Activated B cell treated with CpG ODN at 0.5 μM for 24 hours (primary cell): ENCODE measurements around the gene RBM44. TPM values are rescaled to one million over a fixed set of nuclear protein-coding genes. Genes with fewer than 3 reads are reported as not detected.

Experiments used
- ATAC-seq: fragments of 200-7000 bp; cut with Tn5 transposase; one replicate; pipeline ENCODE4 v1.10.0; 2021; ENCODE audit warnings: low read depth, mild to moderate bottlenecking, moderate library complexity
- CTCF ChIA-PET: fragments of 350-600 bp; sonication (Branson Sonifier 250); formaldehyde crosslinking; loops from one replicate; lab custom pipeline; 2021; ENCODE audit warnings: antibody characterized with exemption; lab: Charles Lee
- POLR2A ChIA-PET: fragments of 350-600 bp; sonication (Branson Sonifier 250); formaldehyde crosslinking; loops from one replicate; lab custom pipeline; 2021; ENCODE audit warnings: antibody characterized with exemption; lab: Charles Lee
- DNase-seq: peaks from one replicate; pipeline ENCODE4 v3.0.0; 2022
- H3K27ac Mint-ChIP-seq: one replicate; pipeline ENCODE4 v1.8.0; 2020; ENCODE audit warnings: mixed read lengths
- H3K27me3 Mint-ChIP-seq: one replicate; pipeline ENCODE4 v1.8.0; 2021; ENCODE audit warnings: mixed read lengths
- H3K36me3 Mint-ChIP-seq: one replicate; pipeline ENCODE4 v1.8.0; 2021; ENCODE audit warnings: low read depth, mixed read lengths
- H3K4me1 Mint-ChIP-seq: one replicate; pipeline ENCODE4 v1.8.0; 2021; ENCODE audit warnings: mixed read lengths
- H3K4me3 Mint-ChIP-seq: one replicate; pipeline ENCODE4 v1.8.0; 2020; ENCODE audit warnings: mild to moderate bottlenecking, mixed read lengths
- H3K9me3 Mint-ChIP-seq: one replicate; pipeline ENCODE4 v1.8.0; 2020; ENCODE audit warnings: mixed read lengths
- intact Hi-C: fragments of 100-400 bp; cut with micrococcal nuclease; formaldehyde crosslinking; loops from one replicate; pipeline ENCODE4 v1.15.1; 2024
- total RNA-seq: library from RNA; stranded (reverse); gene quantifications from 2 replicates; pipeline ENCODE4 v1.2.3, GENCODE V29; 2022
- TF ChIP-seq, protein P1 (sequence below): fragments of 200-600 bp; IDR thresholded peaks from one replicate; pipeline ENCODE4 v1.8.0; 2022; ENCODE audit warnings: antibody characterized with exemption, mild to moderate bottlenecking

RBM44 gene
- total RNA-seq, 1 donor from 2014 or later = 1.3 TPM

DNA sequence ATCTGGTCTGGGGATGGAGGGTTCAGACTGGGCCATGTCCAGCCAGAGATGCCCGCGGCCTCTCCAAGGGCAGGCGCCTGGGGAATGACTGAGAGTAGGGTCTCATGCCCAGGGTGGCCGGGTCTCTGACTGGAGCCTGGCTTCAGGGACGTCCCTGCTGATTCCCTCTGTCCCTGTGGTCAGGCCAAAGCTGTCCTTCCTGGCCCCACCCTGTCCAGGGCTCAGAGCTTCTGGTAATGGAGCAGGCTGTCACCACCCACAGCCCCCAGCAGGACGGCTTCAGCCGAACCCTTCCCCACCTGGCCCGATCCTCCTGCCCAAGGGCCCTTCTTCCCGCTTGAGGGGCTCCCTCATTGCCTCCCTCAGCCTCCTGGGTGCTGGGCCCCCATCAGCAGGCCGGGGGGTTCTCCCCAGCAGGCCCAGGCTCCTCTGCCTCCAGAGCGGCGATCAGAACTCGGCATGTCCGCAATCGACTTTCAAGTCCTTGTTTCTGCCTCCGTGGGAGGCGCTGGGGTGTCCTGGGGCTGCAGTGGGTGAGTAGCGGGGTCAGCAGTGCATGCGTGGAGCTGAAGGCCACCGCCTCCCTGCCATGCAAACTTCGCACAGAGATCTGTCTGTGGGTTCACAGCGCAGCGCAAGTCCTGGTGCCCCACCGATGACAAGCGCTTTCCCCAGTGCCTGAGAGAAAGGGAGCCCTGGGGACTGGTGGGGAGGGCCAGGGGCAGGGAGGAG is 79.2 kb downstream of the RBM44 start:
- peak; percentile 12 for DNase-seq
- intact Hi-C loops = no loop called here

DNA sequence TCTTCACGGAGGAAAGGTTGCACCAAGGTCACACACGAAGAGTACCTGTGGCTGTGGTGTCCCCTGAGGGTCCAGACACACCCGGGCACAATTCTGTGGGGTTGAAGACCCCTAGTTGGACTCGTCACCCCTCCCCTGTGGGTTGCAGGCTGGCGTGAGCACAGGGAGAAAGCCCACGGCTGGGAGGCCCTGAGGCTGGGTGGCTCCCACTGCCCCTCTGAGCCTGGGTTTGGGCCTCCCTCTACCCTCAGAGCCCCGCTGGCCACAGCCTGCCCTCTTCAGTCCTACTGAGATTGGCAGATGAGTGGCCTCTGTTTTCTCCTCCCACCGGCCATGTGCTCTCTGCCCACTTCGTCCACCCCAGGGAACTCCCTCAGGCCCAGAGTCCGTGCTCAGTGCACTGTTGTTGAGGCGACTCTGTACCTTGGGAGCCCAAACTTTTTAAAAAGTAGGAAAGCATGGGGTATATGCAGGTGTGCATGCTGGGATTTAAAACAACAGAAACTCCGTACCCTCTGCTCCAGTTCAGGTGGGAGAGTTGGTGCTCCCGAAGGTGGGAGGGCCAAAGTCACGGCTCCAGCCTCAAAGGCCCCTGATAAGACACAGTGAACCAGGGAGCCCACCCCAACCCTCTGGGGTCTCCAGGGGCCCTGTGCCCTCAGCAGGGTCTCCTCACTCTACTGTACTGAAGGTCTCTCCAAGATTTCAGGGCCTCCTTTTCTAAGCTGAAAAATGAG is 79.9 kb downstream of the RBM44 start:
- DNase-seq (peak; percentile 10), ATAC-seq (no peak)
- H3K36me3 Mint-ChIP-seq = no peaks in the 10 kb centered on the region
- POLR2A ChIA-PET = no interaction called here
- CTCF ChIA-PET = no interaction called here
- H3K4me1 Mint-ChIP-seq = no peaks in the 10 kb centered on the region
- H3K27ac Mint-ChIP-seq = no peak overlapping the region
- H3K27me3 Mint-ChIP-seq = peaks cover 5% of the 10 kb centered on the region
- no peak overlapping the region for H3K4me3 Mint-ChIP-seq
- H3K9me3 Mint-ChIP-seq = no peaks in the 10 kb centered on the region
- intact Hi-C loops = no loop called here
- TF ChIP-seq, protein P1, sequence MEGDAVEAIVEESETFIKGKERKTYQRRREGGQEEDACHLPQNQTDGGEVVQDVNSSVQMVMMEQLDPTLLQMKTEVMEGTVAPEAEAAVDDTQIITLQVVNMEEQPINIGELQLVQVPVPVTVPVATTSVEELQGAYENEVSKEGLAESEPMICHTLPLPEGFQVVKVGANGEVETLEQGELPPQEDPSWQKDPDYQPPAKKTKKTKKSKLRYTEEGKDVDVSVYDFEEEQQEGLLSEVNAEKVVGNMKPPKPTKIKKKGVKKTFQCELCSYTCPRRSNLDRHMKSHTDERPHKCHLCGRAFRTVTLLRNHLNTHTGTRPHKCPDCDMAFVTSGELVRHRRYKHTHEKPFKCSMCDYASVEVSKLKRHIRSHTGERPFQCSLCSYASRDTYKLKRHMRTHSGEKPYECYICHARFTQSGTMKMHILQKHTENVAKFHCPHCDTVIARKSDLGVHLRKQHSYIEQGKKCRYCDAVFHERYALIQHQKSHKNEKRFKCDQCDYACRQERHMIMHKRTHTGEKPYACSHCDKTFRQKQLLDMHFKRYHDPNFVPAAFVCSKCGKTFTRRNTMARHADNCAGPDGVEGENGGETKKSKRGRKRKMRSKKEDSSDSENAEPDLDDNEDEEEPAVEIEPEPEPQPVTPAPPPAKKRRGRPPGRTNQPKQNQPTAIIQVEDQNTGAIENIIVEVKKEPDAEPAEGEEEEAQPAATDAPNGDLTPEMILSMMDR = no peak

More for the DNA sequence above, 79.2 kb downstream of the RBM44 start:
- no peaks in the 10 kb centered on the region for H3K4me1 Mint-ChIP-seq
- ChIA-PET CTCF (no interaction called here), POLR2A (no interaction called here)
- H3K27me3 Mint-ChIP-seq = peaks cover 7% of the 10 kb centered on the region
- TF ChIP-seq, protein P1 = no peak
- H3K4me3 Mint-ChIP-seq = no peak overlapping the region
- no peaks in the 10 kb centered on the region for H3K36me3 Mint-ChIP-seq
- H3K27ac Mint-ChIP-seq = no peak overlapping the region
- no peaks in the 10 kb centered on the region for H3K9me3 Mint-ChIP-seq
- no peak for ATAC-seq

DNA sequence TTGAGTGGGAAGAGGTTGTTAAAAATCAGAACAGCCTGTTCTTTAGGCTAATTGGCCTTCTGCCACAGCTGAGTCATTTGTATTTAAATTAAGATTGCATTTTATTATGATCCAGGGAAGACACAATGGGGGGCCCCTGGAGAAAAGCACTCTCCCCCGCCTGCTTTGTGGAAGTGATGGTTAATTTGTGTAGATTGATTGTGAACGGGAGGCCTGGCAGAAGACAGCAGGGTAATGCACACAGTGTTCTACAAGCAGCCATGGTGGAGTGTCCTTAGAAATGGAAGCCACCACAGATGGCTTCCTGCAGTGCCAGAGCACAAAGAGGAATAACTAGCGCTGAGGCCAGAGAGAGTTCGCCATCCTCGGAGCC is 80.5 kb downstream of the RBM44 start:
- Mint-ChIP-seq H3K4me3 (no peak overlapping the region), H3K27ac (no peak overlapping the region), H3K4me1 (no peaks in the 10 kb centered on the region), H3K9me3 (no peaks in the 10 kb centered on the region), H3K27me3 (peaks cover 5% of the 10 kb centered on the region), H3K36me3 (no peaks in the 10 kb centered on the region)
- CTCF ChIA-PET = no interaction called here
- no peak for ATAC-seq
- TF ChIP-seq, protein P1 = no peak
- no peak for DNase-seq
- POLR2A ChIA-PET = no interaction called here
- intact Hi-C loops = no loop called here

DNA sequence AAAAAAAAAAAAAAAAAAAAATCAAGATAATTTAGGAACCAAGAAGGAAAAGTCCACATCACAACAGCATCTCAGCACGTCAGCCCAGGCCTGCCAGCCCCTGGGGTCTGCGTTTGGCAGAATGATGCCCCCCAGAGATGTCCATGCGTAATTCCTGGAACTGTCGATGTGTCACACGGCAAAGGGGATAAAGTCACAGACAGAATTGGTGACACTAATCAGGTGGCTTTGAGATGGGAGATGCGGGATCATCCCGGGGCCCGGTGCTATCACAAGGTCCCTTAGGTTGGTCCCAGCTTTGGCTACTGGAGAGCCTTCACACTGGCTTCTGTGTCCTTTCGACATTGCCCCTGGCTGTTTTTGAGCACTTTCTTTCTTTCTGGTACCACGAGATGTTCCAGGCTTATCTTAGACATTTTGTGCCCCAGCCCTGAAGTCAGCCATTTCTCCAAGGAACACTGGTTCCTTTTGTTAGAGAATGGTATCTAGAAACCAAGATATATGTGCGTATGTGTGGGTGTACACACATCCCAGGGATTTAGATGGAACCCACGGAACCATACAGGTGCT is 81.5 kb downstream of the RBM44 start:
- ATAC-seq = no peak
- no peak overlapping the region for H3K27ac Mint-ChIP-seq
- POLR2A ChIA-PET = no interaction called here
- H3K4me1 Mint-ChIP-seq = no peaks in the 10 kb centered on the region
- intact Hi-C loops = no loop called here
- CTCF ChIA-PET = no interaction called here
- TF ChIP-seq, protein P1 = no peak
- no peaks in the 10 kb centered on the region for H3K36me3 Mint-ChIP-seq
- H3K9me3 Mint-ChIP-seq = no peaks in the 10 kb centered on the region
- DNase-seq = no peak
- H3K4me3 Mint-ChIP-seq = no peak overlapping the region
- peaks cover 1% of the 10 kb centered on the region for H3K27me3 Mint-ChIP-seq
